HEK293T (cell line): ENCODE data around the gene PARVB.

ENCODE experiments used
- BHLHE40 ChIP-seq: fragments of 450-650 bp; IDR thresholded peaks from 2 replicates; pipeline ENCODE4 v1.6.1; 2016; ENCODE audit warnings: mild to moderate bottlenecking, moderate library complexity, borderline replicate concordance
- FOXK2 ChIP-seq: fragments of 450-650 bp; IDR thresholded peaks from 2 replicates; pipeline ENCODE4 v1.6.1; 2016; ENCODE audit warnings: mild to moderate bottlenecking
- FOXM1 ChIP-seq: fragments of 450-650 bp; IDR thresholded peaks from 2 replicates; pipeline ENCODE4 v1.6.1; 2017; ENCODE audit warnings: mild to moderate bottlenecking, borderline replicate concordance
- HDGF ChIP-seq: fragments of 450-650 bp; IDR thresholded peaks from 2 replicates; pipeline ENCODE4 v1.6.1; 2017; ENCODE audit warnings: antibody characterized with exemption, borderline replicate concordance
- LEF1 ChIP-seq: fragments of 450-650 bp; IDR thresholded peaks from 2 replicates; pipeline ENCODE4 v1.6.1; 2017; ENCODE audit warnings: mild to moderate bottlenecking, borderline replicate concordance
- NFRKB ChIP-seq: fragments of 450-650 bp; IDR thresholded peaks from 2 replicates; pipeline ENCODE4 v1.6.1; 2016; ENCODE audit warnings: mild to moderate bottlenecking, moderate library complexity
- PKNOX1 ChIP-seq: fragments of 450-650 bp; IDR thresholded peaks from 2 replicates; pipeline ENCODE4 v1.6.1; 2016
- SP1 ChIP-seq: fragments of 450-650 bp; IDR thresholded peaks from 2 replicates; pipeline ENCODE4 v1.6.1; 2017
- SUZ12 ChIP-seq: fragments of 450-650 bp; IDR thresholded peaks from 2 replicates; pipeline ENCODE4 v1.6.1; 2016; ENCODE audit warnings: mild to moderate bottlenecking
- TARDBP ChIP-seq: fragments of 450-650 bp; IDR thresholded peaks from 2 replicates; pipeline ENCODE4 v1.6.1; 2016
- ZNF384 ChIP-seq: fragments of 450-650 bp; IDR thresholded peaks from 2 replicates; pipeline ENCODE4 v1.6.1; 2016

DNA sequence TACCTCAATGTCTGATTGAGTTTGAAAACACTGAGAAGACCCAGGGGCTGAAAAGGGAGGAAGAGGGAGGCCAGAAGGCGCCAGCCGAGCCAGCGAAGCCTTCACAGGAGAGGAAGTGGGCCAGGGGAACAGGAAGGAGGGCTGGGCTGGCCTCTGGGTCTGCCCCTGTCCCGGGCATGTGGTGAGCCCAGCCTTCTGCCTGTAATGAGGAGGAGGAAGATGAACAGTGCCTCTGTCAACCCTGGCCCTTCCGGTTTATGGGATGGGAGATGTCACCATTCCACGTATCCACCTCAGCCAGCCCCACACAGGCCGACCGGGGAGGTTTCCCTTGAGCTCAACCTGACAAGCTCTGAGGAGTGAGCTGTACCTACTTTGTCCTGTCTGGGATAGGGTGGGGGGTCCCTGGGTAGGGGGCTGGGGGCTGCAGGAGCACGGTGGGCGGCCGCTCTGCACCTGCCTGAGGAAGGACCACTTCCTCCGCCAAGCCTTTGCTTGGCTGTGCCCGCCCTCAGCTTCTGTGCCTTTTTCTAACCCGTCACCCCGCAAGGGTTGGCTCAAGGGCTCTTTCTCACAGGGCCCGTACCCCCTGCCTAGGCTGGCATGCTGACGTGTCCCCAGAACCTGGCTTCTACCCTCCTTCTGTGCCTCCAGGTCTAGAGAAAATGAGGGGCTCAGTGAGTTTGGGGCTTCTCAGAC, 158.6 kb downstream of the PARVB start:
- no peak for TF ChIP-seq TARDBP
- no peak for TF ChIP-seq FOXM1
- no peak for TF ChIP-seq PKNOX1
- no peak for TF ChIP-seq SP1
- TF ChIP-seq BHLHE40, result no peak
- TF ChIP-seq HDGF, result no peak
- TF ChIP-seq NFRKB, result no peak
- no peak for TF ChIP-seq FOXK2
- TF ChIP-seq ZNF384, result no peak
- TF ChIP-seq LEF1, result no peak
- TF ChIP-seq SUZ12, result no peak
